GM18909 (cell line): ENCODE results near the gene OR1D5.
"Not testable (repeated sequence)": the region's sequence is repeated elsewhere in the genome, so short reads cannot be mapped to it uniquely, and the experiment has no call there.

Experiments
- ATAC-seq: cut with Tn5 transposase; IDR thresholded peaks from one replicate; pipeline ENCODE4 v1.9.1; 2021; ENCODE audit warnings: mild to moderate bottlenecking; ENCODE audit not compliant: unreplicated experiment, poor library complexity

OR1D5 gene

GRCh38 chr17:3063507-3063906 is at the start of gene OR1D5:
Gene OR1D5 (minus strand): TSS chr17:3063607. CDS start chr17:3063607, 0 bp downstream.
- not testable (repeated sequence) for ATAC-seq

GRCh38 chr17:3104322-3104721 is 40.9 kb upstream of the OR1D5 start, which contains the start of gene OR1D2:
Gene OR1D2 (minus strand): TSS chr17:3104422. CDS start chr17:3092996, 11,426 bp downstream.
- ATAC-seq = no peak

- ATAC-seq = not testable (repeated sequence)
These were observed 10.4 kb upstream of the OR1D5 start for GRCh38 chr17:3073850-3074249.

GRCh38 chr17:3065192-3065591 is 1.8 kb upstream of the OR1D5 start:
- ATAC-seq = not testable (repeated sequence)

GRCh38 chr17:3062824-3063377 is 506 bp downstream of the OR1D5 start:
- not testable (repeated sequence) for ATAC-seq

- not testable (repeated sequence) for ATAC-seq
These were observed 8.5 kb downstream of the OR1D5 start for GRCh38 chr17:3054868-3055267.

- ATAC-seq = no peak
These were observed 13.6 kb downstream of the OR1D5 start for GRCh38 chr17:3049705-3050295.

- ATAC-seq = peak; percentile 95
These were observed 14.5 kb downstream of the OR1D5 start for GRCh38 chr17:3048727-3049471.

GRCh38 chr17:3046753-3047152 is 16.7 kb downstream of the OR1D5 start:
- ATAC-seq = no peak

GRCh38 chr17:3043737-3044365 is 19.6 kb downstream of the OR1D5 start:
- no peak for ATAC-seq

GRCh38 chr17:3040882-3041281 is 22.5 kb downstream of the OR1D5 start:
- ATAC-seq = no peak

GRCh38 chr17:3039736-3040135 is 23.7 kb downstream of the OR1D5 start:
- no peak for ATAC-seq

- ATAC-seq = no peak
These were observed 24.5 kb downstream of the OR1D5 start for GRCh38 chr17:3038941-3039340.

GRCh38 chr17:3037259-3037658 is 26.1 kb downstream of the OR1D5 start:
- no peak for ATAC-seq

GRCh38 chr17:3036800-3037199 is 26.6 kb downstream of the OR1D5 start:
- no peak for ATAC-seq

- no peak for ATAC-seq
These were observed 27.5 kb downstream of the OR1D5 start for GRCh38 chr17:3035968-3036280.

- no peak for ATAC-seq
These were observed 28.0 kb downstream of the OR1D5 start for GRCh38 chr17:3035256-3035967.

GRCh38 chr17:3034578-3034920 is 28.9 kb downstream of the OR1D5 start:
- no peak for ATAC-seq

GRCh38 chr17:3033741-3034577 is 29.4 kb downstream of the OR1D5 start:
- no peak for ATAC-seq

- ATAC-seq = no peak
These were observed 30.2 kb downstream of the OR1D5 start for GRCh38 chr17:3033248-3033640.
